WTC11 (cell line): ENCODE measurements around the gene HOXD13. TPM values are rescaled to one million over a fixed set of nuclear protein-coding genes. Genes with fewer than 3 reads are reported as not detected.
A peak's percentile ranks its signal among the peaks of the same experiment; 100 is the strongest.

Source experiments
- ATAC-seq: fragments of 200-7000 bp; cut with Tn5 transposase; 2 replicates; pipeline ENCODE4 v1.10.0; 2021; ENCODE audit warnings: mild to moderate bottlenecking, moderate library complexity
- CTCF ChIA-PET: fragments of 300-600 bp; sonication (Branson Sonifier 250); formaldehyde crosslinking; loops from one replicate; lab custom pipeline; 2021; ENCODE audit warnings: antibody characterized with exemption; lab: Charles Lee
- POLR2A ChIA-PET: fragments of 350-600 bp; sonication (Branson Sonifier 250); formaldehyde crosslinking; loops from one replicate; lab custom pipeline; 2021; ENCODE audit warnings: antibody characterized with exemption; lab: Charles Lee
- DNase-seq: peaks from one replicate; pipeline ENCODE4 v3.0.0; 2021; ENCODE audit warnings: low spot score
- H3K27ac Mint-ChIP-seq: 2 replicates; pipeline ENCODE4 v1.8.0; 2021; ENCODE audit warnings: mixed read lengths
- H3K27me3 Mint-ChIP-seq: 2 replicates; pipeline ENCODE4 v1.8.0; 2021; ENCODE audit warnings: low read depth, mild to moderate bottlenecking, moderate library complexity, mixed read lengths
- H3K36me3 Mint-ChIP-seq: 2 replicates; pipeline ENCODE4 v1.8.0; 2021; ENCODE audit warnings: mixed read lengths
- H3K4me1 Mint-ChIP-seq: 2 replicates; pipeline ENCODE4 v1.8.0; 2022; ENCODE audit warnings: mixed read lengths
- H3K4me3 Mint-ChIP-seq: 2 replicates; pipeline ENCODE4 v1.8.0; 2021; ENCODE audit warnings: mild to moderate bottlenecking, moderate library complexity, mixed read lengths
- H3K9me3 Mint-ChIP-seq: 2 replicates; pipeline ENCODE4 v1.8.0; 2021; ENCODE audit warnings: mixed read lengths
- ATF1 ChIP-seq: sonication (generic); formaldehyde crosslinking; IDR thresholded peaks from 2 replicates; pipeline ENCODE4 v1.8.1; 2023; ENCODE audit warnings: mild to moderate bottlenecking, moderate library complexity, missing genetic modification reagents
- CREB1 ChIP-seq: sonication (generic); formaldehyde crosslinking; IDR thresholded peaks from 2 replicates; pipeline ENCODE4 v1.8.0; 2023; ENCODE audit warnings: mild to moderate bottlenecking, missing genetic modification reagents
- FOXJ3 ChIP-seq: sonication (generic); formaldehyde crosslinking; IDR thresholded peaks from 2 replicates; pipeline ENCODE4 v1.9.0; 2021; ENCODE audit warnings: missing genetic modification reagents, mild to moderate bottlenecking, borderline replicate concordance
- GRHL2 ChIP-seq: fragments of 250-450 bp; sonication (Bioruptor Pico); IDR thresholded peaks from 2 replicates; pipeline ENCODE4 v1.8.0; 2022; ENCODE audit warnings: mild to moderate bottlenecking, moderate library complexity; ENCODE audit not compliant: insufficient replicate concordance, severe bottlenecking
- MYBL2 ChIP-seq: sonication (generic); formaldehyde crosslinking; IDR thresholded peaks from 2 replicates; pipeline ENCODE4 v1.8.1; 2023; ENCODE audit warnings: mild to moderate bottlenecking, moderate library complexity, missing genetic modification reagents
- NR2C2 ChIP-seq: sonication (generic); formaldehyde crosslinking; IDR thresholded peaks from 2 replicates; pipeline ENCODE4 v1.8.0; 2022; ENCODE audit warnings: mild to moderate bottlenecking, missing genetic modification reagents
- OVOL2 ChIP-seq: fragments of 250-450 bp; sonication (Bioruptor Pico); IDR thresholded peaks from 2 replicates; pipeline ENCODE4 v1.9.0; 2021; ENCODE audit warnings: mild to moderate bottlenecking, borderline replicate concordance
- TEAD1 ChIP-seq: sonication (generic); formaldehyde crosslinking; IDR thresholded peaks from 2 replicates; pipeline ENCODE4 v1.8.0; 2022; ENCODE audit warnings: mild to moderate bottlenecking, missing genetic modification reagents
- TEAD4 ChIP-seq: sonication (generic); formaldehyde crosslinking; IDR thresholded peaks from 2 replicates; pipeline ENCODE4 v1.8.0; 2022; ENCODE audit warnings: mild to moderate bottlenecking, missing genetic modification reagents
- ZNF317 ChIP-seq: sonication (generic); formaldehyde crosslinking; IDR thresholded peaks from 2 replicates; pipeline ENCODE4 v1.8.1; 2023; ENCODE audit warnings: low read depth, mild to moderate bottlenecking, moderate library complexity, missing genetic modification reagents, borderline replicate concordance
- ZNF416 ChIP-seq: fragments of 250-450 bp; sonication (Bioruptor Pico); IDR thresholded peaks from 2 replicates; pipeline ENCODE4 v1.9.0; 2021; ENCODE audit warnings: mild to moderate bottlenecking, inconsistent platforms
- ZNF671 ChIP-seq: fragments of 250-450 bp; sonication (Bioruptor Pico); IDR thresholded peaks from 2 replicates; pipeline ENCODE4 v1.8.0; 2021; ENCODE audit warnings: mild to moderate bottlenecking
- total RNA-seq: library from RNA; stranded (reverse); gene quantifications from 3 replicates; pipeline ENCODE4 v1.2.3, GENCODE V29; 2021
- TF ChIP-seq, protein P1 (sequence below): sonication (generic); formaldehyde crosslinking; IDR thresholded peaks from 2 replicates; pipeline ENCODE4 v1.8.0; 2022; ENCODE audit warnings: mild to moderate bottlenecking, missing genetic modification reagents
- TF ChIP-seq, protein P2 (sequence below): sonication (generic); formaldehyde crosslinking; IDR thresholded peaks from 2 replicates; pipeline ENCODE4 v1.8.0; 2022; ENCODE audit warnings: missing genetic modification reagents
- TF ChIP-seq, protein P3 (sequence below): sonication (generic); formaldehyde crosslinking; IDR thresholded peaks from 2 replicates; pipeline ENCODE4 v1.8.0; 2022; ENCODE audit warnings: mild to moderate bottlenecking, missing genetic modification reagents
- TF ChIP-seq, protein P4 (sequence below): sonication (generic); formaldehyde crosslinking; conservative IDR thresholded peaks from 2 replicates; pipeline ENCODE4 v1.8.1; 2022; ENCODE audit warnings: mild to moderate bottlenecking, missing genetic modification reagents
- TF ChIP-seq, protein P5 (sequence below): fragments of 250-450 bp; sonication (Bioruptor Pico); IDR thresholded peaks from 2 replicates; pipeline ENCODE4 v1.9.0; 2021; ENCODE audit warnings: mild to moderate bottlenecking, borderline replicate concordance
- TF ChIP-seq, protein P6 (sequence below): sonication (generic); formaldehyde crosslinking; IDR thresholded peaks from 2 replicates; pipeline ENCODE4 v1.8.1; 2022; ENCODE audit warnings: mild to moderate bottlenecking, moderate library complexity, missing genetic modification reagents
- TF ChIP-seq, protein P7 (sequence below): fragments of 250-450 bp; sonication (Bioruptor Pico); IDR thresholded peaks from 2 replicates; pipeline ENCODE4 v2.1.2; 2022; ENCODE audit warnings: mild to moderate bottlenecking, moderate library complexity

HOXD13 gene
- total RNA-seq, 1 experiment from 2014 or later = not detected

DNA sequence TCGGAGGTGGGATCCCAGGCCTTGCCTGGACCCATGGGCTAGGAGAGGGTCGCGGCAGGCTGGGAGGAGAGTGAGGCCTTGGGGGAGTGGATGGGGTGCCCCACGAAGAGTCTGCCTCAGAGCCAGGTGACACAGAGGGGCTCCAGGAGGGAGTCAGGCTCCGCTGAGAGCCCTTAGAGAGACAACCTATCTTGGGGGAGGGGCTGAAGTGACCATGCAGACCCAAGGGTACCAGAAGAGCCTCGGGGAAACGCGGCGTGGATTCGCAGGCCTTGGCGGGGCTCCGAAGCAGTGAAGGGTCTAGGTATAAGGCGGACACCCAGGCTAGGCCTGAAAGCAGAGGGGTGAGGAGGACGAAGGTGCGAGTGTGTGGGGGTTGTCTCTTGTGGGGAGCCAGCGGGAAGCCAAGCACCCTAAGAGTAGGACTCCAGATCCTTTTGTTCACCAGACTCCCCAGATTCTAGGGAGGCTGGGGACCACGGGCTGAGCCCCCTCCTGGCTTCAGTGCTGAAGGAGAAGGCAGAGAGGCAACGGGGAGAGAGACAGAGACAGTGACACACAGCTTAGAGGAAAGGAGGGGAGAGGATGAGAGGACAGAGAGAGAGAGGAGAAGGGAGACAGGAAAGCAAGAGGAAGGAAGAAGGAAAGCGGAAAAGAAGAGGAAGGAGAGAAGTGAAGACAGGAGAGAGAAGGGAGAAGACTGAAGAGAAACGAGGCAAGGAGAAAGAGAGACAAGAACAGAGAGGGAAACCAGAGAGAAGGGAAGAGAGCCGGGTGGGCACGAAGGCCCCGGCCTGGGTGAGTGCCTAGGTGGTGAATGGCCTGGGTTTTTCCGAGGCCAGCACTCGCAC, 13.4 kb downstream of the HOXD13 start:
- peak overlapping the region; percentile 61 for H3K4me3 Mint-ChIP-seq
- ATAC-seq = no peak; the same call in 1 of the 2 replicates
- CTCF ChIA-PET = interaction anchor here (1.0 to 2.4 kb wide), 3 partner anchors 9 to 70 kb away, joined by 3 to 14 read pairs (median 5); no protein-coding TSS in a partner anchor
- H3K27me3 Mint-ChIP-seq = peaks cover 98% of the 10 kb centered on the region
- H3K4me1 Mint-ChIP-seq = peaks cover 41% of the 10 kb centered on the region
- H3K27ac Mint-ChIP-seq = no peak overlapping the region
- TF ChIP-seq, protein P1, sequence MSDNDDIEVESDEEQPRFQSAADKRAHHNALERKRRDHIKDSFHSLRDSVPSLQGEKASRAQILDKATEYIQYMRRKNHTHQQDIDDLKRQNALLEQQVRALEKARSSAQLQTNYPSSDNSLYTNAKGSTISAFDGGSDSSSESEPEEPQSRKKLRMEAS (CRISPR knock-in tag) = no peak
- TF ChIP-seq OVOL2 (CRISPR knock-in tag) = no peak
- TF ChIP-seq FOXJ3 (CRISPR knock-in tag) = no peak
- TF ChIP-seq NR2C2 (CRISPR knock-in tag) = no peak
- TF ChIP-seq, protein P2, sequence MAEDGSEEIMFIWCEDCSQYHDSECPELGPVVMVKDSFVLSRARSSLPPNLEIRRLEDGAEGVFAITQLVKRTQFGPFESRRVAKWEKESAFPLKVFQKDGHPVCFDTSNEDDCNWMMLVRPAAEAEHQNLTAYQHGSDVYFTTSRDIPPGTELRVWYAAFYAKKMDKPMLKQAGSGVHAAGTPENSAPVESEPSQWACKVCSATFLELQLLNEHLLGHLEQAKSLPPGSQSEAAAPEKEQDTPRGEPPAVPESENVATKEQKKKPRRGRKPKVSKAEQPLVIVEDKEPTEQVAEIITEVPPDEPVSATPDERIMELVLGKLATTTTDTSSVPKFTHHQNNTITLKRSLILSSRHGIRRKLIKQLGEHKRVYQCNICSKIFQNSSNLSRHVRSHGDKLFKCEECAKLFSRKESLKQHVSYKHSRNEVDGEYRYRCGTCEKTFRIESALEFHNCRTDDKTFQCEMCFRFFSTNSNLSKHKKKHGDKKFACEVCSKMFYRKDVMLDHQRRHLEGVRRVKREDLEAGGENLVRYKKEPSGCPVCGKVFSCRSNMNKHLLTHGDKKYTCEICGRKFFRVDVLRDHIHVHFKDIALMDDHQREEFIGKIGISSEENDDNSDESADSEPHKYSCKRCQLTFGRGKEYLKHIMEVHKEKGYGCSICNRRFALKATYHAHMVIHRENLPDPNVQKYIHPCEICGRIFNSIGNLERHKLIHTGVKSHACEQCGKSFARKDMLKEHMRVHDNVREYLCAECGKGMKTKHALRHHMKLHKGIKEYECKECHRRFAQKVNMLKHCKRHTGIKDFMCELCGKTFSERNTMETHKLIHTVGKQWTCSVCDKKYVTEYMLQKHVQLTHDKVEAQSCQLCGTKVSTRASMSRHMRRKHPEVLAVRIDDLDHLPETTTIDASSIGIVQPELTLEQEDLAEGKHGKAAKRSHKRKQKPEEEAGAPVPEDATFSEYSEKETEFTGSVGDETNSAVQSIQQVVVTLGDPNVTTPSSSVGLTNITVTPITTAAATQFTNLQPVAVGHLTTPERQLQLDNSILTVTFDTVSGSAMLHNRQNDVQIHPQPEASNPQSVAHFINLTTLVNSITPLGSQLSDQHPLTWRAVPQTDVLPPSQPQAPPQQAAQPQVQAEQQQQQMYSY = peak; percentile 71
- TF ChIP-seq TEAD1 (CRISPR knock-in tag) = no peak
- TF ChIP-seq ATF1 (CRISPR knock-in tag) = no peak
- POLR2A ChIA-PET = interaction anchor here (0.5 kb wide), 1 partner anchor 27 kb away, joined by 3 read pairs; no protein-coding TSS in a partner anchor
- H3K9me3 Mint-ChIP-seq = no peaks in the 10 kb centered on the region
- DNase-seq = no peak
- H3K36me3 Mint-ChIP-seq = no peaks in the 10 kb centered on the region

DNA sequence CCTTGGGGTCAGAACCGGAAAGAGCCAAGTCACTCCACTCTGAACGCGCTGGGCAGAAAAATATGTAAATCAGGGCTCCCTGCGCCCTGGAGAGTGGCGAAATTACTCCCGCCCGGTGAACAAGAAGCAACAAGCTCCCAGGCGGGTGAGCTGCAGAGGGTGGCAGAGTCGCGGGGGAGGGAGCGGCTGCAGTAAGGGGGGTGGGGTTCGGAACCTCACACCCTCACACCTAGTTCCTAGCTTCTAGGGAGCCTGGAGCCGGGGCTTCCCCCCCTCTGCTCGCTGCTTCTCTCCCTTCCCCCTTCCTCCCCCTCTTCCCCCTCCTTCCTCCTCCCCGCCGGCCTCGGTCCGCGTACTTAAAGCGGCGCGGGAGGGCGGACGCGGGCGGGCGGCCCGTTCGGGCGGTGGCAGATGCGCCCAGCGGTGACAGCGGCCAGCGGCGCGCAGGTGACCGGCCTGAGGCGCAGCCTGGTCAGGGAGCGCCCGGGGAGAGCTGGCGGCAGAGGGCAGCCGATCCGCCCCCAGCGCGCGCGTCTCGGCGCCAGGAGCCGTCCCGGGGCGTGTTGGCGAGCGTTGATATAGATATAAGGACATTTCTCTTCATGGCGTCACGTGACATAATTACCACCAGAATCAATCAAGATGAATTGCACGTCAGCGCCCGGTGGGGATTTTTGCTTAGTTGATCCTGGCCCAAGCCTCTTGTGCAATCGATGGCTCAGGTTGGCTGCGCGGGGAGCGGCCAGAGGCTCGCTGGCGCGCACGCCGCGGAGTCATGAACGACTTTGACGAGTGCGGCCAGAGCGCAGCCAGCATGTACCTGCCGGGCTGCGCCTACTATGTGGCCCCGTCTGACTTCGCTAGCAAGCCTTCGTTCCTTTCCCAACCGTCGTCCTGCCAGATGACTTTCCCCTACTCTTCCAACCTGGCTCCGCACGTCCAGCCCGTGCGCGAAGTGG, 14.3 kb downstream of the HOXD13 start, which contains the start of gene HOXD11:
TSS of gene HOXD11 (plus strand) at position 700 of the 959 bp plus-strand sequence. CDS start at position 776, 76 bp downstream.
- no peaks in the 10 kb centered on the region for H3K36me3 Mint-ChIP-seq
- H3K9me3 Mint-ChIP-seq = no peaks in the 10 kb centered on the region
- H3K27ac Mint-ChIP-seq = no peak within 1 kb of the TSS
- DNase-seq (peak; percentile 67), ATAC-seq (peak; percentile 14)
- H3K27me3 Mint-ChIP-seq = peaks cover 98% of the 10 kb centered on the region
- H3K4me3 Mint-ChIP-seq = peak within 1 kb of the TSS; percentile 61
- ChIA-PET CTCF (interaction anchor here (1.0 to 2.4 kb wide), 4 partner anchors 10 to 69 kb away, joined by 3 to 14 read pairs (median 4); no protein-coding TSS in a partner anchor), POLR2A (interaction anchor here (0.5 to 0.7 kb wide), 3 partner anchors 28 to 1121 kb away, joined by 3 read pairs; no protein-coding TSS in a partner anchor)
- H3K4me1 Mint-ChIP-seq = peaks cover 39% of the 10 kb centered on the region
- no peak for TF ChIP-seq ZNF317 (CRISPR knock-in tag)
- TF ChIP-seq, protein P3, sequence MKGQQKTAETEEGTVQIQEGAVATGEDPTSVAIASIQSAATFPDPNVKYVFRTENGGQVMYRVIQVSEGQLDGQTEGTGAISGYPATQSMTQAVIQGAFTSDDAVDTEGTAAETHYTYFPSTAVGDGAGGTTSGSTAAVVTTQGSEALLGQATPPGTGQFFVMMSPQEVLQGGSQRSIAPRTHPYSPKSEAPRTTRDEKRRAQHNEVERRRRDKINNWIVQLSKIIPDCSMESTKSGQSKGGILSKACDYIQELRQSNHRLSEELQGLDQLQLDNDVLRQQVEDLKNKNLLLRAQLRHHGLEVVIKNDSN (CRISPR knock-in tag) = peak; percentile 55; the same call in 1 of the 2 replicates
- no peak for TF ChIP-seq CREB1 (CRISPR knock-in tag)
- TF ChIP-seq MYBL2 (CRISPR knock-in tag) = no peak
- TF ChIP-seq, protein P4, sequence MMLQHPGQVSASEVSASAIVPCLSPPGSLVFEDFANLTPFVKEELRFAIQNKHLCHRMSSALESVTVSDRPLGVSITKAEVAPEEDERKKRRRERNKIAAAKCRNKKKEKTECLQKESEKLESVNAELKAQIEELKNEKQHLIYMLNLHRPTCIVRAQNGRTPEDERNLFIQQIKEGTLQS (CRISPR knock-in tag) = no peak
- TF ChIP-seq, protein P5, sequence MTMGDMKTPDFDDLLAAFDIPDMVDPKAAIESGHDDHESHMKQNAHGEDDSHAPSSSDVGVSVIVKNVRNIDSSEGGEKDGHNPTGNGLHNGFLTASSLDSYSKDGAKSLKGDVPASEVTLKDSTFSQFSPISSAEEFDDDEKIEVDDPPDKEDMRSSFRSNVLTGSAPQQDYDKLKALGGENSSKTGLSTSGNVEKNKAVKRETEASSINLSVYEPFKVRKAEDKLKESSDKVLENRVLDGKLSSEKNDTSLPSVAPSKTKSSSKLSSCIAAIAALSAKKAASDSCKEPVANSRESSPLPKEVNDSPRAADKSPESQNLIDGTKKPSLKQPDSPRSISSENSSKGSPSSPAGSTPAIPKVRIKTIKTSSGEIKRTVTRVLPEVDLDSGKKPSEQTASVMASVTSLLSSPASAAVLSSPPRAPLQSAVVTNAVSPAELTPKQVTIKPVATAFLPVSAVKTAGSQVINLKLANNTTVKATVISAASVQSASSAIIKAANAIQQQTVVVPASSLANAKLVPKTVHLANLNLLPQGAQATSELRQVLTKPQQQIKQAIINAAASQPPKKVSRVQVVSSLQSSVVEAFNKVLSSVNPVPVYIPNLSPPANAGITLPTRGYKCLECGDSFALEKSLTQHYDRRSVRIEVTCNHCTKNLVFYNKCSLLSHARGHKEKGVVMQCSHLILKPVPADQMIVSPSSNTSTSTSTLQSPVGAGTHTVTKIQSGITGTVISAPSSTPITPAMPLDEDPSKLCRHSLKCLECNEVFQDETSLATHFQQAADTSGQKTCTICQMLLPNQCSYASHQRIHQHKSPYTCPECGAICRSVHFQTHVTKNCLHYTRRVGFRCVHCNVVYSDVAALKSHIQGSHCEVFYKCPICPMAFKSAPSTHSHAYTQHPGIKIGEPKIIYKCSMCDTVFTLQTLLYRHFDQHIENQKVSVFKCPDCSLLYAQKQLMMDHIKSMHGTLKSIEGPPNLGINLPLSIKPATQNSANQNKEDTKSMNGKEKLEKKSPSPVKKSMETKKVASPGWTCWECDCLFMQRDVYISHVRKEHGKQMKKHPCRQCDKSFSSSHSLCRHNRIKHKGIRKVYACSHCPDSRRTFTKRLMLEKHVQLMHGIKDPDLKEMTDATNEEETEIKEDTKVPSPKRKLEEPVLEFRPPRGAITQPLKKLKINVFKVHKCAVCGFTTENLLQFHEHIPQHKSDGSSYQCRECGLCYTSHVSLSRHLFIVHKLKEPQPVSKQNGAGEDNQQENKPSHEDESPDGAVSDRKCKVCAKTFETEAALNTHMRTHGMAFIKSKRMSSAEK = no peak
- TF ChIP-seq ZNF416 (CRISPR knock-in tag) = no peak
- TF ChIP-seq, protein P6, sequence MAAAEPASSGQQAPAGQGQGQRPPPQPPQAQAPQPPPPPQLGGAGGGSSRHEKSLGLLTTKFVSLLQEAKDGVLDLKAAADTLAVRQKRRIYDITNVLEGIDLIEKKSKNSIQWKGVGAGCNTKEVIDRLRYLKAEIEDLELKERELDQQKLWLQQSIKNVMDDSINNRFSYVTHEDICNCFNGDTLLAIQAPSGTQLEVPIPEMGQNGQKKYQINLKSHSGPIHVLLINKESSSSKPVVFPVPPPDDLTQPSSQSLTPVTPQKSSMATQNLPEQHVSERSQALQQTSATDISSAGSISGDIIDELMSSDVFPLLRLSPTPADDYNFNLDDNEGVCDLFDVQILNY (CRISPR knock-in tag) = peak; percentile 35; the same call in 1 of the 2 replicates
- TF ChIP-seq, protein P7, sequence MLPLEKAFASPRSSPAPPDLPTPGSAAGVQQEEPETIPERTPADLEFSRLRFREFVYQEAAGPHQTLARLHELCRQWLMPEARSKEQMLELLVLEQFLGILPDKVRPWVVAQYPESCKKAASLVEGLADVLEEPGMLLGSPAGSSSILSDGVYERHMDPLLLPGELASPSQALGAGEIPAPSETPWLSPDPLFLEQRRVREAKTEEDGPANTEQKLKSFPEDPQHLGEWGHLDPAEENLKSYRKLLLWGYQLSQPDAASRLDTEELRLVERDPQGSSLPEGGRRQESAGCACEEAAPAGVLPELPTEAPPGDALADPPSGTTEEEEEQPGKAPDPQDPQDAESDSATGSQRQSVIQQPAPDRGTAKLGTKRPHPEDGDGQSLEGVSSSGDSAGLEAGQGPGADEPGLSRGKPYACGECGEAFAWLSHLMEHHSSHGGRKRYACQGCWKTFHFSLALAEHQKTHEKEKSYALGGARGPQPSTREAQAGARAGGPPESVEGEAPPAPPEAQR = no peak
- no peak for TF ChIP-seq ZNF671 (CRISPR knock-in tag)
- TF ChIP-seq GRHL2 (CRISPR knock-in tag) = no peak
- TF ChIP-seq TEAD4 (CRISPR knock-in tag) = no peak
